ENCODE results near the gene OR8D2.

- TF ChIP-seq EZH2 (IDR thresholded peaks at IDR 0.05; ENCODE audit: borderline replicate concordance, low read depth, low read length, poor library complexity, severe bottlenecking) (no peak), CTCF (conservative IDR thresholded peaks at IDR 0.05; ENCODE audit: low read depth, low read length) (no peak)
Observed at GRCh38 chr11:124313849-124314248, 6.1 kb downstream of the OR8D2 start, which contains the start of gene OR8D1.
